Measurements from ENCODE around the gene PREX1.

The PREX1 gene

DNA sequence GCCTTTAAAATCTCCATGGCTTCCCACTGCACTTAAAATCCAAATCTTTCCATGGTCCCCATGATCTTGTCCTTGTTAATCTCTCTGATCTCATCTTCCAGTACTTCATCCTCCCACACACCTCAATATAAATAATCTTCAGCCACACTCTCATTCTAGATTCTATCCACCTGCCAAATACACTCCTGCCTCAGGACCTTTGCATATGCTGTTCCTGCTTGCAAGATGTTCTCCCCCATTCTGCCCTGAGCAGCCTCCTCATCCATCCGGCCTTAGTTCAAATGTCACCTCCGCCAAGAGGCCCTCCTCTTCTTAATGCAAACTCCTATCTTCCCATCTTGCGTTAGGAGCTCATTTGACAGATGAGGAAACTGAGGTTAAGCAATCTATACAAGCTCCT is 77.4 kb downstream of the PREX1 start:
- no peak for DNase-seq (ENCODE audit: low spot score)

DNA sequence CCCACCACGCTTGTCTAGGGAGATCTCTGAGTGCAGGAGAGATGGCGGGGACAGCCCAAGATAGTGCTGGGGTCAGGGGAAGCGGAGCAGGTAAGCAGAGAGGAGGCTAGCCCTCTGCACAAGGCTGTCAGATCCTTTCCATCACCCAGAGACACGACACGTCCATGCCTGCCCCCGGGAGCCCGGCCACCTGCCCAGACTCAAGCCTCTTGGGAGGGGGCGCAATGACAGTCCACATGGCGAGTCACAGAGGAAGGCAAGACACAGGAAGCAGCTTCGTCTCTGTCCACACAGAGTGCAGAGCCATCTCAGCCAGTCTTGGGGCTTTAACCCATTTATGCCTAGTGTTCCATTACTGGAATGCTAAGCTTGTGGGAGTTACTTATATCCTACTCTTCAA is 78.4 kb downstream of the PREX1 start:
- DNase-seq (ENCODE audit: low spot score) = no peak

- DNase-seq (ENCODE audit: low spot score) = no peak
Measured at GRCh38 chr20:48748556-48748955, 79.2 kb downstream of the PREX1 start.

DNA sequence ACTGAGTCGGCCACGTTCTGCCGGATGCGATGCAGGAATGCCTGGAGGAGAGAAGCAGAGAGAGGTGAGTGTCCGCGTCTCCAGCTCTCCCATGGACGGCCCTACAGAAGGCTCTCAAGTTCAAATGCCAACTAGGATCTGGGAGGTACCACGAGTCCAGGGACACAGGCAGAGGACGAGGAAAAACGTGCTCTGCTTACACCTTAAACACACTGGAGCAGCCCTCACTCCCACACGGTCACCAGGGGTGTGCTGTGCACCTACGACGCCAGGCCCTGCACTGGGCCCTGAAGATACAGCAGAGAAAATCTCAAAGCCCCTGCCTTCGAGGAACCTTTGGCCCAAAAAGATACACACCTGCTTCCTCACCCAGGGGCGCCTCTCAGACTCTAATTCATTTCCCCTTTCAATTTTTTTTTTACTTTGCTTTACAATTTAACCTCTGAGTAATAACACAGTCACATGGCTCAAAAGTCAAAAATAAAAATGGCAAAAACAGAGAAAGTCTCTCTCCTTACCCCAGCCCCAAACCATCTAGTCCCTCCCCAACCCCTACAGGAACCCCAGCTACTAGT is 79.9 kb downstream of the PREX1 start:
- DNase-seq (ENCODE audit: low spot score) = no peak

DNA sequence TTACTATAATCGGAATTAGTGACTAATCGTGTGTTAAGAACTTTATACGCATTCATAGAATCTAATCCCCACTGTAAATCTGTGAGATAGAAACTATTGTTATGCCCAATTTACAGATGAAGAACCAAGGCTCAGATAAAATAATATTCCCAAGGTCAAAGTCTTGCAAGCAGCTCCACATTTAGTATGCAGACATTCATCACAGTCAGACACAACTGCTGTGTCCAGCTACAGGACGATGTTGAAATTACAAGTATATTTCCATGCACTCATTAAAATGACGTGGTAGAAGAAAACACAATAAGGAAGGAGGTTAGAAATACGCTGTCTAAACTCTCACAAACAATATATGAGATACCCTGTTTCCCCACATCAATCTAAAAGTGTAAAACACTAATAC is 82.5 kb downstream of the PREX1 start:
- no peak for DNase-seq (ENCODE audit: low spot score)

DNA sequence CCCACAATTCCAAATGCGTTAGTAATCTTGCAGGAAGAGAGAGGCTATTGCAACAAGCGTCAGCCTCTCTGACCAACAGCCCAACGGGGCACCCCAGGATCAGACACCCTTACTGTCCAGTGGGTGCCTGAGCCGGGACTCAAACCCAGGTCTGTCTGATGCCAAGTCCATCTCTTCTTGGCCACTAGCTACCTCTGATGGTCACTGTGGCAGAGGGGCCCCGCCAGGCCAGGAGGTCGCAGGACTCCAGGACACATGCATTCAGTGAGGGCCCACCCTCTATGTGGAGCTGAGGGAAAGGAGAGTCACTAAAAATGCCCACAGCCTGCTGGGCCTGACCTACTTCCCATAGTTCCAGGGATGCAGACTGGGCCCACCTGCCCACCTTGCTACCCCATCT is 83.3 kb downstream of the PREX1 start:
- DNase-seq (ENCODE audit: low spot score) = no peak

GRCh38 chr20:48743807-48744206 is 84.0 kb downstream of the PREX1 start:
- DNase-seq (ENCODE audit: low spot score) = no peak

GRCh38 chr20:48742912-48743680 is 84.7 kb downstream of the PREX1 start:
- DNase-seq (ENCODE audit: low spot score) = no peak

DNA sequence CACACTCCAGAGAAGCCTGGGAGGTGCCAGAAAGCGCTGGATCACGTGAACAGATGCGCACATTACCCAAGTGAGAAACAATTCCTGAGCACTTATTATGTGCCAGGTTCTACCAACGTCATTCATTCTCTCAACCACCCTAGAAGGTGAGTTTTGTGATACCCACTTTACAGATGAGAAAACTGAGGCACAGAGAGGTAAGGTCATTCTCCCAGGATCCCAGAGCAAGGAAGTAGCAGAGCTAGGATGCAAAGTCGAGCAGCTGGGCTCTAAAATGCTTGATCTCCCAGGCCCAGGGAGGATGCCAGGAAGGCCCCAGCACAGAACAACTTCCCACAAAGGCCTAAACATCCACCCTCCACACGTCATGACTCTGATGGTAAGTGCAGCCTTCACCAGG is 85.6 kb downstream of the PREX1 start:
- no peak for DNase-seq (ENCODE audit: low spot score)

GRCh38 chr20:48741669-48742068 is 86.1 kb downstream of the PREX1 start:
- no peak for DNase-seq (ENCODE audit: low spot score)

- DNase-seq (ENCODE audit: low spot score) = no peak
Measured at GRCh38 chr20:48740712-48741111, 87.1 kb downstream of the PREX1 start.

- DNase-seq (ENCODE audit: low spot score) = no peak
Measured at GRCh38 chr20:48740292-48740649, 87.5 kb downstream of the PREX1 start.

GRCh38 chr20:48739395-48740291 is 88.2 kb downstream of the PREX1 start:
- DNase-seq (ENCODE audit: low spot score) = no peak

GRCh38 chr20:48738399-48739304 is 89.1 kb downstream of the PREX1 start:
- no peak for DNase-seq (ENCODE audit: low spot score)

DNA sequence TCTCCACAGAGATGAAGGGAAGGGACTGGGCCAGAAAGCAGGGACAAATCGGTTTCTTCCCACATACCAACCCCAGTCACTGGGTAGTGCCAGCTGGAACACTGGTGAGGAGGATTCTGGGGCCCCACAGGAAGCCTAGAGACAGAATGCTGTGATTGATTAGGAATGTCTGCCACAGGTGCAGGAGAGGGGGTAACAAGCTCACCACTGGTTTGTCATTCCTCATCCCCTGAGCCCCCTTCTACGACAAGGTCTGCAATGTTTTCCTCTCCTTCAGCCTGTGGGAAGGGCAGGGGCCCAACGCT is 89.8 kb downstream of the PREX1 start:
- no peak for DNase-seq (ENCODE audit: low spot score)

DNA sequence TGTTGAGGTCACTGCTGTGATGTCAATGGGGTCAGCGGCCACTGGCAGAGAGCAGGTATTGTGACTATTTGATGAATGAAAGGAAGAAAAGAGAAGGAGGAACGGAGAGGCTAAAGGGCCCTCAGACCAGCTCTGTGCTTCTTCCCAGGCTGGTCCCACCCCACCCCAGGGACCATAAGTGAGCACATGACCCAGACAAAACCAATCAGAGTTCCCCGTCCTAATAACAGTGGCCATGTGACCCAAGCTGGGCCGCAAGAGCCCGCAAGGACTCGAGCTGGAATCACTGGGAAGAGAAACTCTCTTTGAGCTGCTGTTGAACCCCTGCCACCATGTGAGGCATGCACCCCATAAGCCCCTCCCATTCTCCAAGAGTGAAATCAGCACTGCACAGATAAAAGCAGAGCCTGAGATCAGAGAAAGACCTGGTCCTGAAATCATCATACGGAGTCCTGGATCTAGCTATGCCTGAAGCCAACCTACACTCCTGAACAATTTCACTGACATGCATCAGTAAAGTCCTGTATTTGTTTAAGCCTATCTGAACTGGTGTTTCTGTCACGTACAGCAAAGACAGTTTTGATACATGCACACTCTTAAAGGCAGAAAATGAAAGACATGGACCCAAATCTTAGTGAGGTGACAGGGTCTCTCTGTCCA is 90.2 kb downstream of the PREX1 start:
- no peak for DNase-seq (ENCODE audit: low spot score)

DNA sequence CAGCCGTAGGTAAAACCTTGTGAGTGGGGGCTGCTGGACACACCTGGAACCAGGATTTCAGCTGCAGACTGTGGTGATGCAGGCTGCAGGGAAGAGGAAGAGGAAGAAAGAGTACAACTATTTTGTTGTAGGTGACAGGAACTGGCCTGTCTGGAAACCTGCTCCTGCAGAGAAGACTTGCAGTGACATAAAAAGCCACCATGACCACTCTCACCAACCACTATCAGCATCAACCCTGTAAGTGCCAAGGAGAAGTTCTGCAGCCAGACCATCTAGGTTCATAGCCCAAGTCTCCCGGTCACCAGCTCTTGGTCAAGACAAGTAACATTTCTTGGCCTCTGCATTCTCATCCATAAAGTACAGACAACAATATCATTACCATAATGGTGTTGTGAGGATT is 91.2 kb downstream of the PREX1 start:
- no peak for DNase-seq (ENCODE audit: low spot score)

DNA sequence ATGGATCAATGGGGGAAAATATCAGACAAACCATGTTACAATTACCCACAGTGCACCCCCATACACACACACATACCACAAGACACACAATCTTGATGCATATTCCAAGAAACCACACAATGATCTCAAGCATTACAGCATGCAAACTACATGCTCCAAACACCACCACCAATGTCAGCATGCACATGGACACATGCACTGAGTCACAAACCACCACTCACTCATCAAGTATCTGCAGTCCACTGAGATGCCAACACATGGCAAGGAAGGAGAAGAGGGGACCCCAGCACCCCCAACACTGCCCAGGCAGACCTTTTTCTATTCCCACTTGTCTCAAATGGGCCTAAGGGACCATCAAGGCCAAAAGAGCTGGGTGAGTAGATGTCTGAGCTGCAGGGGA is 91.6 kb downstream of the PREX1 start:
- no peak for DNase-seq (ENCODE audit: low spot score)

GRCh38 chr20:48735112-48735511 is 92.7 kb downstream of the PREX1 start:
- no peak for DNase-seq (ENCODE audit: low spot score)

GRCh38 chr20:48734104-48734749 is 93.6 kb downstream of the PREX1 start:
- DNase-seq (ENCODE audit: low spot score) = no peak

- DNase-seq (ENCODE audit: low spot score) = no peak
Measured at GRCh38 chr20:48733296-48733790, 94.5 kb downstream of the PREX1 start.

Measured in hematopoietic multipotent progenitor cell treated with erythropoietin and hydrocortisone succinate and interleukin-3 and kit ligand, for 17 days (in vitro differentiated cells).